GM23338 (cell line): ENCODE results near the gene ENPP1. TPM values are rescaled to one million over a fixed set of nuclear protein-coding genes. Genes with fewer than 3 reads are reported as not detected.

Experiments used
- ATAC-seq: fragments of 200-7000 bp; cut with Tn5 transposase; 3 replicates; pipeline ENCODE4 v1.9.1; 2020
- DNase-seq: peaks from one replicate; pipeline ENCODE4 v3.0.0-alpha.2; 2015; ENCODE audit warnings: low spot score
- H2AFZ ChIP-seq: fragments of 200-600 bp; sonication (generic); 2 replicates; pipeline ENCODE4 v1.8.0; 2016; ENCODE audit warnings: antibody characterized with exemption, mild to moderate bottlenecking, moderate library complexity
- H3F3A ChIP-seq: fragments of 200-600 bp; sonication (generic); replicated peaks from 2 replicates; pipeline ENCODE4 v1.8.0; 2017; ENCODE audit warnings: antibody characterized with exemption, mixed run types, low read depth
- H3K27ac ChIP-seq: fragments of 200-600 bp; sonication (generic); 2 replicates; pipeline ENCODE4 v1.6.1; 2016; ENCODE audit warnings: low read depth
- H3K27me3 ChIP-seq: fragments of 200-600 bp; sonication (generic); 2 replicates; pipeline ENCODE4 v1.8.0; 2016; ENCODE audit warnings: mild to moderate bottlenecking, mixed run types, moderate library complexity; ENCODE audit not compliant: insufficient read depth
- H3K36me3 ChIP-seq: fragments of 200-600 bp; sonication (generic); 2 replicates; pipeline ENCODE4 v1.8.0; 2016; ENCODE audit warnings: mild to moderate bottlenecking; ENCODE audit not compliant: insufficient read depth
- H3K4me1 ChIP-seq: fragments of 200-600 bp; sonication (generic); 2 replicates; pipeline ENCODE4 v1.8.0; 2016; ENCODE audit warnings: mild to moderate bottlenecking, moderate library complexity; ENCODE audit not compliant: insufficient read depth
- H3K4me2 ChIP-seq: fragments of 200-600 bp; sonication (generic); 2 replicates; pipeline ENCODE4 v1.7.1; 2017; ENCODE audit warnings: mixed run types
- H3K4me3 ChIP-seq: fragments of 200-600 bp; sonication (generic); 2 replicates; pipeline ENCODE4 v1.6.1; 2016; ENCODE audit warnings: mixed run types
- H3K79me2 ChIP-seq: fragments of 200-600 bp; sonication (generic); replicated peaks from 2 replicates; pipeline ENCODE4 v1.8.0; 2017; ENCODE audit warnings: mild to moderate bottlenecking; ENCODE audit not compliant: insufficient read depth
- H3K9me2 ChIP-seq: fragments of 200-600 bp; sonication (generic); 2 replicates; pipeline ENCODE4 v1.8.0; 2017; ENCODE audit not compliant: insufficient read depth
- H4K20me1 ChIP-seq: fragments of 200-600 bp; sonication (generic); replicated peaks from 2 replicates; pipeline ENCODE4 v1.8.0; 2017; ENCODE audit warnings: mild to moderate bottlenecking; ENCODE audit not compliant: insufficient read depth
- H3K27ac Mint-ChIP-seq: 2 replicates; pipeline ENCODE4 v1.8.0; 2020; ENCODE audit warnings: inconsistent platforms, mild to moderate bottlenecking, moderate library complexity, mixed read lengths
- H3K27me3 Mint-ChIP-seq: 3 replicates; pipeline ENCODE4 v1.8.0; 2022; ENCODE audit warnings: low read depth, mild to moderate bottlenecking, moderate library complexity, mixed read lengths, inconsistent platforms; ENCODE audit not compliant: insufficient read depth, poor library complexity
- H3K36me3 Mint-ChIP-seq: 3 replicates; pipeline ENCODE4 v1.8.0; 2021; ENCODE audit warnings: low read depth, mild to moderate bottlenecking, inconsistent platforms, moderate library complexity, mixed read lengths
- H3K4me1 Mint-ChIP-seq: 3 replicates; pipeline ENCODE4 v1.8.0; 2020; ENCODE audit warnings: mild to moderate bottlenecking, inconsistent platforms, mixed read lengths
- H3K4me3 Mint-ChIP-seq: 3 replicates; pipeline ENCODE4 v1.8.0; 2021; ENCODE audit warnings: moderate library complexity, mild to moderate bottlenecking, inconsistent platforms, mixed read lengths
- H3K9me3 Mint-ChIP-seq: 3 replicates; pipeline ENCODE4 v1.8.0; 2020; ENCODE audit warnings: moderate library complexity, mild to moderate bottlenecking, inconsistent platforms, mixed read lengths
- EZH2 ChIP-seq: fragments of 200-600 bp; sonication (generic); IDR thresholded peaks from one replicate; pipeline ENCODE4 v1.8.0; 2017; ENCODE audit warnings: antibody characterized with exemption, mild to moderate bottlenecking, low read depth; ENCODE audit not compliant: unreplicated experiment
- REST ChIP-seq: IDR thresholded peaks from one replicate; pipeline ENCODE4 v1.6.1; 2018; ENCODE audit warnings: antibody characterized with exemption; ENCODE audit not compliant: unreplicated experiment
- ZNF462 ChIP-seq: fragments of 250-450 bp; sonication (Bioruptor Pico); IDR thresholded peaks from 2 replicates; pipeline ENCODE4 v1.5.0; 2020; ENCODE audit warnings: mild to moderate bottlenecking, moderate library complexity
- polyA plus RNA-seq: library from polyadenylated mRNA; unstranded; fragments of >200 nt; fragmentation: Nextera tagmentation; extraction: Ambion mirVana; gene quantifications from 2 replicates; pipeline ENCODE4 v1.2.1, GENCODE V29; 2016
- total RNA-seq: library from RNA; depleted of rRNA; stranded (reverse); fragments of >200 nt; shearing (Covaris generic); gene quantifications from 2 replicates; pipeline ENCODE4 v1.2.3, GENCODE V29; 2014

Gene ENPP1
- total and polyA plus RNA-seq, 2 experiments from 2014 or later: 17.3 to 46.9 TPM

DNA sequence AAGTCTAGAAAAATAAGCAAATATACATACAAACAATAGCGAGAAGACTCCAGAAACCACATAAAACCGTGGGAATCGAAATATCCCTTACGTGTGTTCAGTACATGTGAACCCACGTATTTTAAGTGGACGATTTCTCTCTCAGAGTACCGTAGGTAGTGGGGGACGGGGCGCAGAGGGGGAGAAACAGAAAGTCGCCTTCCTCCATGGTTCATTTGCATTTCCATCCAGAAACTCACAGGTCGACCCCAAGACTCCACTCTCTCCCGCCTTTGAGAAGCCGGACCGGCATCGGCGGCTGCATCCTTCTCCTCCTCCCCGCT, 538 bp upstream of the ENPP1 start (continued):
- TF ChIP-seq ZNF462 (CRISPR knock-in tag): no peak

GRCh38 chr6:131808460-131809269, 845 bp downstream of the ENPP1 start:
- H3K27ac Mint-ChIP-seq: no peak overlapping the region
- H3K27ac ChIP-seq: no peak overlapping the region
- H3F3A ChIP-seq: peaks cover 5% of the 10 kb centered on the region
- peak; percentile 4; the same call in 2 of the 3 replicates for ATAC-seq
- no peak for DNase-seq
- H3K27me3 ChIP-seq: peaks cover 19% of the 10 kb centered on the region; the same call in 1 of the 2 replicates
- H3K27me3 Mint-ChIP-seq: peaks cover 5% of the 10 kb centered on the region
- peak overlapping the region; percentile 82; the same call in 1 of the 2 replicates for H2AFZ ChIP-seq
- peaks cover 31% of the 10 kb centered on the region for H3K4me1 Mint-ChIP-seq
- peaks cover under 1% of the 10 kb centered on the region; the same call in 1 of the 3 replicates for H3K9me3 Mint-ChIP-seq
- H3K4me3 Mint-ChIP-seq: peak overlapping the region; percentile 91
- peaks cover 37% of the 10 kb centered on the region for H3K4me1 ChIP-seq
- H4K20me1 ChIP-seq: peaks cover 11% of the 10 kb centered on the region; the same call in 1 of the 2 replicates
- peak overlapping the region; percentile 81 for H3K4me3 ChIP-seq
- no peaks in the 10 kb centered on the region for H3K9me2 ChIP-seq
- H3K79me2 ChIP-seq: peaks cover 49% of the 10 kb centered on the region
- H3K4me2 ChIP-seq: peak overlapping the region; percentile 91
- no peaks in the 10 kb centered on the region for H3K36me3 ChIP-seq
- H3K36me3 Mint-ChIP-seq: 0 out of 3 replicates have a peak, but pooled peaks cover under 1% of the 10 kb centered on the region
- no peak for TF ChIP-seq ZNF462 (CRISPR knock-in tag)
- TF ChIP-seq REST: no peak
- no peak for TF ChIP-seq EZH2
